ENCODE measurements around the gene EMX1.

EMX1 gene

DNA sequence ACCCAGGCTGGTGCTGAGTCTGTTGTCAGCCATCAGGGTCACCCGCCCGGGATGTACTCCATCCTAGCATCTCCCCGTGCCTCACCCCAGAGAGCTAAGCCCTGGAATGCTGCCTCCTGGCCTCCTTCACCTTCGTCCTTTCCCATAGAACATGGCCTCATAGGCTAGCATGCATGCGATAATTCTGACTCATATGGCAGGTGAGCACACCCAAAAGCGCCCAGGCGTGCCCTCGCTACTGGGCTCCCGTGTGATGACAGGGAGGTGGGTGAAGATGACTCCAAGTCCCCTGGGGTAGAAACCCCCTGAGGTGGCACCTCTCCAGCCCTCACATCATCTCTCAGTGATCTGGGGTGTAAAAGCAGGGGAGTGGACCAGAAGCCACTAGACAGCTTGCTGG, 22.8 kb upstream of the EMX1 start:
- Histone ChIP-seq H3K36me3 (ENCODE audit: insufficient read depth, low read length) (no peaks in the 10 kb centered on the region), H4K20me1 (ENCODE audit: insufficient read depth, low read length) (peaks cover 8% of the 10 kb centered on the region; the same call in 1 of the 2 replicates), H3K27me3 (ENCODE audit: insufficient read depth, low read length, poor library complexity) (peaks cover 12% of the 10 kb centered on the region), H3K4me1 (ENCODE audit: insufficient read depth, low read length) (no peaks in the 10 kb centered on the region), H3K4me3 (ENCODE audit: low read depth in 1 of 2, low read length in 2 of 2) (no peak overlapping the region), H2AFZ (ENCODE audit: low read depth, low read length) (no peak overlapping the region), H3K4me2 (ENCODE audit: insufficient read depth, low read length) (no peak overlapping the region), H3K27ac (ENCODE audit: low read length) (no peak overlapping the region), H3K9me3 (ENCODE audit: insufficient read depth, low read length, severe bottlenecking) (no peaks in the 10 kb centered on the region), H3K79me2 (ENCODE audit: insufficient read depth, low read length) (no peaks in the 10 kb centered on the region), H3K9ac (ENCODE audit: low read depth, low read length) (no peak overlapping the region)
- ATAC-seq (ENCODE audit: insufficient read depth, low read depth): no peak
- TF ChIP-seq, protein P1, sequence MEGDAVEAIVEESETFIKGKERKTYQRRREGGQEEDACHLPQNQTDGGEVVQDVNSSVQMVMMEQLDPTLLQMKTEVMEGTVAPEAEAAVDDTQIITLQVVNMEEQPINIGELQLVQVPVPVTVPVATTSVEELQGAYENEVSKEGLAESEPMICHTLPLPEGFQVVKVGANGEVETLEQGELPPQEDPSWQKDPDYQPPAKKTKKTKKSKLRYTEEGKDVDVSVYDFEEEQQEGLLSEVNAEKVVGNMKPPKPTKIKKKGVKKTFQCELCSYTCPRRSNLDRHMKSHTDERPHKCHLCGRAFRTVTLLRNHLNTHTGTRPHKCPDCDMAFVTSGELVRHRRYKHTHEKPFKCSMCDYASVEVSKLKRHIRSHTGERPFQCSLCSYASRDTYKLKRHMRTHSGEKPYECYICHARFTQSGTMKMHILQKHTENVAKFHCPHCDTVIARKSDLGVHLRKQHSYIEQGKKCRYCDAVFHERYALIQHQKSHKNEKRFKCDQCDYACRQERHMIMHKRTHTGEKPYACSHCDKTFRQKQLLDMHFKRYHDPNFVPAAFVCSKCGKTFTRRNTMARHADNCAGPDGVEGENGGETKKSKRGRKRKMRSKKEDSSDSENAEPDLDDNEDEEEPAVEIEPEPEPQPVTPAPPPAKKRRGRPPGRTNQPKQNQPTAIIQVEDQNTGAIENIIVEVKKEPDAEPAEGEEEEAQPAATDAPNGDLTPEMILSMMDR (IDR thresholded peaks at IDR 0.05; ENCODE audit: borderline replicate concordance, extremely low read depth, low read length, poor library complexity, severe bottlenecking): no peak
- TF ChIP-seq EZH2 (IDR thresholded peaks at IDR 0.05; ENCODE audit: borderline replicate concordance, low read depth, low read length, severe bottlenecking): no peak
- no peak for DNase-seq

DNA sequence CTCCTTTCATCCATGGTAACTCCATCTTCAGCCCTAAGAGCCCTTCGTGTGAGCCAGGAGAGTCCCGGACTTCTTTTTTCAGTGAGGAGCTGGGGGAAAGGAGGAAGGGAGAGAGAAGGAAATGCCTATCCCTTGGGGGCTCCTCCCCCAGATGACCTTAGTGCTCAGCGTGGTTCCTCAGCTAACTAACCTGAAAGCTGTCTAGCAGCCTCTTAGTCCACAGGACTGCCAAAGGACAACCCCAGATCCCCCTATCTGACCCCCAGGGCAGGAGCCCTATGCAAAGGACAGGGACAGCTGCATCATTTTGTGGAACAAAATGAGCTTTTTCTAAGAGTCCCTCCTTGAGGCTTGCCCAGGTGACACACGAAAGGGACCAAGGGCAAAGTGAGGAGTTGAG, 22.2 kb upstream of the EMX1 start:
- Histone ChIP-seq H3K9me3 (ENCODE audit: insufficient read depth, low read length, severe bottlenecking) (no peaks in the 10 kb centered on the region), H3K27me3 (ENCODE audit: insufficient read depth, low read length, poor library complexity) (peaks cover 9% of the 10 kb centered on the region), H3K36me3 (ENCODE audit: insufficient read depth, low read length) (no peaks in the 10 kb centered on the region), H3K4me3 (ENCODE audit: low read depth in 1 of 2, low read length in 2 of 2) (no peak overlapping the region), H3K9ac (ENCODE audit: low read depth, low read length) (no peak overlapping the region), H3K27ac (ENCODE audit: low read length) (no peak overlapping the region), H4K20me1 (ENCODE audit: insufficient read depth, low read length) (peaks cover 8% of the 10 kb centered on the region; the same call in 1 of the 2 replicates), H3K4me2 (ENCODE audit: insufficient read depth, low read length) (no peak overlapping the region), H3K79me2 (ENCODE audit: insufficient read depth, low read length) (no peaks in the 10 kb centered on the region), H2AFZ (ENCODE audit: low read depth, low read length) (no peak overlapping the region), H3K4me1 (ENCODE audit: insufficient read depth, low read length) (no peaks in the 10 kb centered on the region)
- no peak for DNase-seq
- TF ChIP-seq, protein P1 (IDR thresholded peaks at IDR 0.05; ENCODE audit: borderline replicate concordance, extremely low read depth, low read length, poor library complexity, severe bottlenecking): no peak
- TF ChIP-seq EZH2 (IDR thresholded peaks at IDR 0.05; ENCODE audit: borderline replicate concordance, low read depth, low read length, severe bottlenecking): no peak
- ATAC-seq (ENCODE audit: insufficient read depth, low read depth): no peak

DNA sequence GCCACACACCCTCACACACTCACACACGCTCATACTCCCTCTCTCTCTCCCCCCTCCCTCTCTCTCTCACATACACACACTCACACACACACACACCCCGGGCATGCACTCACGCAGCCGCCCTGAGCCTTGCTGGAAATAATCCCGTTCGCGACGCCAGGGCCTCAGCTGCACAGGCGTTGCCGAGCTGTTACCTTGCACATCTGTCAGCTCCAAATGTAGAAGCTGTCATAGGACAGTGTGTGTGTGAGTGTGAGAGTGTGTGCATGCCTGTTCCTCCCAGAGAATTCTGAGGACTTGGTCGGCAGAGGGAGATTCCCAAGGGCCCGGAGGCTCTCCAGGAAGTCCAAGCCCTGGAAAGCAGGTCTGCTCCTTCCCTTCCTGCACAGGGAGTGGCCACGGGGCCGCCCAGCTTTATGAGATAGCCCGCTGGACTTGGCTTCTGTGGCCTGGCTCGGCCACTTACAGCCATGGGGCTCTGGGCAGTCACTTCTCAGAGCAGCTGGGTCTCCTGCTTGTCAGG, 21.5 kb upstream of the EMX1 start:
- no peaks in the 10 kb centered on the region for H3K36me3 ChIP-seq (ENCODE audit: insufficient read depth, low read length)
- peaks cover 9% of the 10 kb centered on the region for H3K27me3 ChIP-seq (ENCODE audit: insufficient read depth, low read length, poor library complexity)
- H3K9me3 ChIP-seq (ENCODE audit: insufficient read depth, low read length, severe bottlenecking): no peaks in the 10 kb centered on the region
- H3K9ac ChIP-seq (ENCODE audit: low read depth, low read length): no peak overlapping the region
- no peak overlapping the region for H3K4me2 ChIP-seq (ENCODE audit: insufficient read depth, low read length)
- H4K20me1 ChIP-seq (ENCODE audit: insufficient read depth, low read length): peaks cover 8% of the 10 kb centered on the region; the same call in 1 of the 2 replicates
- no peak overlapping the region for H3K4me3 ChIP-seq (ENCODE audit: low read depth in 1 of 2, low read length in 2 of 2)
- H3K4me1 ChIP-seq (ENCODE audit: insufficient read depth, low read length): no peaks in the 10 kb centered on the region
- no peak overlapping the region for H3K27ac ChIP-seq (ENCODE audit: low read length)
- H2AFZ ChIP-seq (ENCODE audit: low read depth, low read length): no peak overlapping the region
- DNase-seq (no peak), ATAC-seq (ENCODE audit: insufficient read depth, low read depth) (no peak)
- H3K79me2 ChIP-seq (ENCODE audit: insufficient read depth, low read length): no peaks in the 10 kb centered on the region
- no peak for TF ChIP-seq EZH2 (IDR thresholded peaks at IDR 0.05; ENCODE audit: borderline replicate concordance, low read depth, low read length, severe bottlenecking)
- TF ChIP-seq, protein P1 (IDR thresholded peaks at IDR 0.05; ENCODE audit: borderline replicate concordance, extremely low read depth, low read length, poor library complexity, severe bottlenecking): no peak
